Activated effector memory CD4-positive, alpha-beta T cell treated with Interleukin-2 at 50 U/mL for 16 hours (primary cell): ENCODE measurements around the gene CDC40.

Source experiments
- DNase-seq: peaks from one replicate; pipeline ENCODE4 v3.0.0-alpha.2; 2020

The CDC40 gene

GRCh38 chr6:110180228-110181008, at the start of gene CDC40:
Gene CDC40, plus strand, starts transcription at chr6:110180427. Its CDS starts 18 bp downstream, at chr6:110180445.
- peak; percentile 53 for DNase-seq

GRCh38 chr6:110137924-110138887, 42.0 kb upstream of the CDC40 start:
- DNase-seq = no peak

- DNase-seq = no peak
These were observed 41.2 kb upstream of the CDC40 start for GRCh38 chr6:110139052-110139451.

- DNase-seq = no peak
These were observed 39.6 kb upstream of the CDC40 start for GRCh38 chr6:110140650-110141049.

GRCh38 chr6:110147870-110148269, 32.4 kb upstream of the CDC40 start:
- DNase-seq = no peak

- no peak for DNase-seq
These were observed 21.7 kb upstream of the CDC40 start for GRCh38 chr6:110158479-110158878.

GRCh38 chr6:110170081-110170480, 10.1 kb upstream of the CDC40 start:
- no peak for DNase-seq

- DNase-seq = no peak
These were observed 6.6 kb upstream of the CDC40 start for GRCh38 chr6:110173506-110174132.

GRCh38 chr6:110178626-110179405, 1.4 kb upstream of the CDC40 start:
- DNase-seq = peak; percentile 58

GRCh38 chr6:110179406-110180227, 610 bp upstream of the CDC40 start, which contains the start of gene WASF1:
Gene WASF1, minus strand, starts transcription at chr6:110179670. Its CDS starts 52,069 bp downstream, at chr6:110127601.
- DNase-seq = peak; percentile 84

GRCh38 chr6:110181131-110182030, 1.2 kb downstream of the CDC40 start:
- no peak for DNase-seq

GRCh38 chr6:110183292-110183885, 3.2 kb downstream of the CDC40 start:
- DNase-seq = no peak

- DNase-seq = no peak
These were observed 5.7 kb downstream of the CDC40 start for GRCh38 chr6:110185879-110186278.

GRCh38 chr6:110188791-110189190, 8.6 kb downstream of the CDC40 start:
- DNase-seq = no peak

GRCh38 chr6:110190726-110191125, 10.5 kb downstream of the CDC40 start:
- no peak for DNase-seq

GRCh38 chr6:110191477-110191876, 11.2 kb downstream of the CDC40 start:
- no peak for DNase-seq

- no peak for DNase-seq
These were observed 15.4 kb downstream of the CDC40 start for GRCh38 chr6:110195639-110196038.

- no peak for DNase-seq
These were observed 16.6 kb downstream of the CDC40 start for GRCh38 chr6:110196874-110197273.

GRCh38 chr6:110198561-110198960, 18.3 kb downstream of the CDC40 start:
- no peak for DNase-seq
